ENCODE data around the gene GSN.

The GSN gene

GRCh38 chr9:121273064-121273775 is 5.3 kb downstream of the GSN start:
- no peak for DNase-seq (ENCODE audit: low read depth)

- DNase-seq (ENCODE audit: low read depth) = no peak
Measured at GRCh38 chr9:121274851-121275250, 6.9 kb downstream of the GSN start.

- DNase-seq (ENCODE audit: low read depth) = no peak
Measured at GRCh38 chr9:121275781-121276658, 8.1 kb downstream of the GSN start.

- no peak for DNase-seq (ENCODE audit: low read depth)
Measured at GRCh38 chr9:121277026-121277425, 9.1 kb downstream of the GSN start.

GRCh38 chr9:121277518-121278295 is 9.7 kb downstream of the GSN start:
- no peak for DNase-seq (ENCODE audit: low read depth)

- no peak for DNase-seq (ENCODE audit: low read depth)
Measured at GRCh38 chr9:121278477-121279261, 10.7 kb downstream of the GSN start.

- no peak for DNase-seq (ENCODE audit: low read depth)
Measured at GRCh38 chr9:121279776-121280388, 11.9 kb downstream of the GSN start.

GRCh38 chr9:121280715-121281613 is 13.0 kb downstream of the GSN start:
- no peak for DNase-seq (ENCODE audit: low read depth)

GRCh38 chr9:121281614-121282276 is 13.8 kb downstream of the GSN start:
- DNase-seq (ENCODE audit: low read depth) = no peak

- DNase-seq (ENCODE audit: low read depth) = no peak
Measured at GRCh38 chr9:121282277-121283079, 14.5 kb downstream of the GSN start.

GRCh38 chr9:121283080-121283398 is 15.1 kb downstream of the GSN start:
- DNase-seq (ENCODE audit: low read depth) = no peak

- DNase-seq (ENCODE audit: low read depth) = no peak
Measured at GRCh38 chr9:121283856-121284732, 16.1 kb downstream of the GSN start.

GRCh38 chr9:121284733-121285451 is 16.9 kb downstream of the GSN start:
- DNase-seq (ENCODE audit: low read depth) = no peak

- DNase-seq (ENCODE audit: low read depth) = no peak
Measured at GRCh38 chr9:121285835-121286687, 18.1 kb downstream of the GSN start.

GRCh38 chr9:121286688-121286972 is 18.7 kb downstream of the GSN start:
- no peak for DNase-seq (ENCODE audit: low read depth)

GRCh38 chr9:121286973-121287741 is 19.2 kb downstream of the GSN start:
- DNase-seq (ENCODE audit: low read depth) = no peak
